Jurkat, Clone E6-1 (cell line): Measurements from ENCODE around the gene CRELD2.
A peak's percentile ranks its signal among the peaks of the same experiment; 100 is the strongest.

Experiments
- DNase-seq: peaks from one replicate; pipeline ENCODE4 v3.0.0-alpha.2; 2011; ENCODE audit warnings: low read depth, low spot score
- H3K4me3 ChIP-seq: 2 replicates; pipeline ENCODE4 v1.5.1; 2011; ENCODE audit warnings: mild to moderate bottlenecking, low read length, control low read depth, moderate library complexity

The CRELD2 gene

DNA sequence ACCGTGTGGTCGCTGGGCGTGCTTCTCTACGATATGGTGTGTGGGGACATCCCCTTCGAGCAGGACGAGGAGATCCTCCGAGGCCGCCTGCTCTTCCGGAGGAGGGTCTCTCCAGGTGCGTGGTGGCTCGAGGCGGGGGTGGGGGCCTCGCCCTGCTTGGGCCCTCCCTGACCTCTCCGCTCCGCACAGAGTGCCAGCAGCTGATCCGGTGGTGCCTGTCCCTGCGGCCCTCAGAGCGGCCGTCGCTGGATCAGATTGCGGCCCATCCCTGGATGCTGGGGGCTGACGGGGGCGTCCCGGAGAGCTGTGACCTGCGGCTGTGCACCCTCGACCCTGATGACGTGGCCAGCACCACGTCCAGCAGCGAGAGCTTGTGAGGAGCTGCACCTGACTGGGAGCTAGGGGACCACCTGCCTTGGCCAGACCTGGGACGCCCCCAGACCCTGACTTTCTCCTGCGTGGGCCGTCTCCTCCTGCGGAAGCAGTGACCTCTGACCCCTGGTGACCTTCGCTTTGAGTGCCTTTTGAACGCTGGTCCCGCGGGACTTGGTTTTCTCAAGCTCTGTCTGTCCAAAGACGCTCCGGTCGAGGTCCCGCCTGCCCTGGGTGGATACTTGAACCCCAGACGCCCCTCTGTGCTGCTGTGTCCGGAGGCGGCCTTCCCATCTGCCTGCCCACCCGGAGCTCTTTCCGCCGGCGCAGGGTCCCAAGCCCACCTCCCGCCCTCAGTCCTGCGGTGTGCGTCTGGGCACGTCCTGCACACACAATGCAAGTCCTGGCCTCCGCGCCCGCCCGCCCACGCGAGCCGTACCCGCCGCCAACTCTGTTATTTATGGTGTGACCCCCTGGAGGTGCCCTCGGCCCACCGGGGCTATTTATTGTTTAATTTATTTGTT is 44.6 kb downstream of the CRELD2 start:
- no peak for DNase-seq
- H3K4me3 ChIP-seq, result no peak overlapping the region

DNA sequence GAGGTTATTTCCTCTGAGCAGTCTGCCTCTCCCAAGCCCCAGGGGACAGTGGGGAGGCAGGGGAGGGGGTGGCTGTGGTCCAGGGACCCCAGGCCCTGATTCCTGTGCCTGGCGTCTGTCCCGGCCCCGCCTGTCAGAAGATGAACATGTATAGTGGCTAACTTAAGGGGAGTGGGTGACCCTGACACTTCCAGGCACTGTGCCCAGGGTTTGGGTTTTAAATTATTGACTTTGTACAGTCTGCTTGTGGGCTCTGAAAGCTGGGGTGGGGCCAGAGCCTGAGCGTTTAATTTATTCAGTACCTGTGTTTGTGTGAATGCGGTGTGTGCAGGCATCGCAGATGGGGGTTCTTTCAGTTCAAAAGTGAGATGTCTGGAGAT is 45.2 kb downstream of the CRELD2 start:
- peak; percentile 54 for DNase-seq
- no peak overlapping the region for H3K4me3 ChIP-seq

GRCh38 chr22:49964136-49965090 is 46.0 kb downstream of the CRELD2 start:
- no peak overlapping the region for H3K4me3 ChIP-seq
- peak; percentile 71 for DNase-seq

GRCh38 chr22:49965091-49966040 is 46.9 kb downstream of the CRELD2 start:
- H3K4me3 ChIP-seq, result no peak overlapping the region
- no peak for DNase-seq

- DNase-seq, result no peak
- no peak overlapping the region for H3K4me3 ChIP-seq
These were observed 47.8 kb downstream of the CRELD2 start for GRCh38 chr22:49966041-49966773.

DNA sequence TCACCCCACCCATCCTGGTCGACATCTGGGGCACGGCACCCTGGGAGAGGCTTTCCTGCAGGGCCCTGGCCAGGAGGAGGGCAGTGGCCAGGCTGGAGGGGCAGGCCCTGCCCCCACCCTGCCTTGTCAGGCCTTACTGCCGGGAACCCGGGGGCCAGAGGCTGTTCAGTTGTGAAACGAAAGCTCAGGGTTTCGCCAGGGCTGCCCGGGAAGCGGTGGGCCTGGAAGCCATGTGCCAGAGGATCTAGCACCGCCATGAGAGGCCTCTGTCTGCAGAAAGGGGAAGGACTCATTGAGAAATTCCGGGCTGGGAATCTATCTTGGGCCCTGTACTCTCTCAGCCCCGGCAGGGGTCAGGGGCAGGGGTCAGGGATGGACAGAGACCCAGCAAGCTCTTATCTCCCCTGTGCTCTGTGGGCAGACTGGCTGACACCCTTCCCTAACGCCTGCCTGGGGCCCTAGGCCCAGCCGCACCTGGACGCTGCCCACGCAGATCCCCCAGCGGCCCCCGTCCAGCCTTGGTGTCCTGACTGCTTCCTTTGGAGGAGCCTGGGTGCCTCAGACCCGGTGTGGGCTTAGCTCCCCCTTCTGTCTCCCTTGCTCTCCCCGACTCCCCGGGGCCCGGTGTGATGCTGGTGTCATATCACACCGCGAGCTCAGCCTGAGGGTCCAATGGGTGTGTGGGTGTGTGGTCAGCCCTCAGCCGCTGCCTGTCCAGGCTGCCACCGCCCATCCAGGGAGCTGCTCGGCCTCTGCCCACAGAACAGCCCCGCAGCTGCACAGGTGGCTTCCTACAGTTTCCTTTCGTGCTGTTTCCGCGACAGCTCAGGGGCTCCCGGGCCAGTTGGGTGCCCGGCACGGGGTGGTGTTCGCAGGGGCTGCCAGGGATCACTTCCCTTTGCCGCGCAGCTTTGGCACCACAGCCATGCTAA is 48.6 kb downstream of the CRELD2 start:
- H3K4me3 ChIP-seq, result no peak overlapping the region
- DNase-seq, result no peak

DNA sequence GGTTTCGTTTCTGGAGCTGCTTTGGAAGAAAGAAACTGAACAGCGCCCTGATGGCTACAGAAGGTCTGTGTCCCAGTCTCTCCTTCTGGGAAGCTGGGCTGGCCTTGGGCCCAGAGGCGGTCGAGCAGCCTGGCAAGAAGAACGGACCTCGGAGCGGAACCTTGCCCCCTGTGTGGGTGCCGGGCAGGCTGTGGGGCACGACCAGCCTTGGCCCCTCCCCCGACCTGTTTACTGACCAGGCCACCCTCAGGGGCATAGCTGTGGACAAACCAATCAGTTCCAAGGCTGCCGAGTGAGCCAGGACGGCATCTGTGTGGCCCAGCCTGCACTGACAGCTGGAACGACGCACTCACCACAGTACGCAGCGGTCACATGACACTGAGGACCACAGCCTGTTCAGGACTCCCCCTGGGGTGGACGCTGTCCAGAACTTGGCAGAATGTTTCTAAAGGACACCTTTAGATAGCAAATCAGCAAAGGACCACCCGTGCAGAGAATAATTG is 49.3 kb downstream of the CRELD2 start:
- H3K4me3 ChIP-seq, result no peak overlapping the region
- DNase-seq, result no peak

GRCh38 chr22:49968313-49968830 is 49.9 kb downstream of the CRELD2 start:
- DNase-seq, result no peak
- H3K4me3 ChIP-seq, result no peak overlapping the region

DNA sequence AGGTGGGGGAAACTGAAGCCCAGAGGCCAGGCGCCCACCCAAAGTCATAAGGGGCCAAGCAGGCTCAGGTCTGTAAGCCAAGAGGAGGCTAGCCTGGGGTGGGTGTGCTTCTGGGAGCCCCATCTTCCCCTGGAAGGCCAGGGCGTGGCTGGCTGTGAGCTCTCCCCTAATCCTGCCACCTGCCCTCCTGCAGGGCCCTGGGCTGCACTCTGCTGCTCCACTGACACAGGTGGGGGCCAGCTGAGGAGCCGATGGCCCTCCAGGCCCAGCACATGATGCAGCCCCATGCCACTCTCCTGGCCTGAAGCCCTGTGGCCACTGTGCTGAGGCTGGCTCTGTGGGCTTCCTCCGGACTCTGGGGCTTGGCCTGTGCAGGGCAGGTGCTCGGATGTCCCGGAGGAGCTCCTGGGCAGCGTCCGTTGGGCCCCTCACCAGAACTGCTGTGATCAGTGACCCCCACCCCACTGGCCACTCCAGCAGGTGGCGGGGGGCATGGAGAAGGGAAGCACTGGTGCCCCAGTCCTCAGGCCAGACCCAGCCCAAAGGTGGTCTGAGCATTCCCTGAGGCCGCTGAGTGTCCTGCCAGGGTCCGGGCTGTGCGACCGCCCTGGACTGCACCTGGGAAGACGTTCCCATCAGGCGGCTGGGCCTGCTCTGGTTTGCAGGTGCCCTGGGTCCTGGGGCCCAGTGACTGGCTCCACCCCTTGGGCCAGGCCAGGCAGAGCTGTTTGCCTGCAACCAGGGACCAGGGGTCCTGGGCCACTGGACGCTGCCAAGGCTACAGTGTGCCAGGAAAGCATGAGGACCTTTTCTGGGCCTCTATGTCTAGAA is 50.6 kb downstream of the CRELD2 start:
- no peak for DNase-seq
- no peak overlapping the region for H3K4me3 ChIP-seq

DNA sequence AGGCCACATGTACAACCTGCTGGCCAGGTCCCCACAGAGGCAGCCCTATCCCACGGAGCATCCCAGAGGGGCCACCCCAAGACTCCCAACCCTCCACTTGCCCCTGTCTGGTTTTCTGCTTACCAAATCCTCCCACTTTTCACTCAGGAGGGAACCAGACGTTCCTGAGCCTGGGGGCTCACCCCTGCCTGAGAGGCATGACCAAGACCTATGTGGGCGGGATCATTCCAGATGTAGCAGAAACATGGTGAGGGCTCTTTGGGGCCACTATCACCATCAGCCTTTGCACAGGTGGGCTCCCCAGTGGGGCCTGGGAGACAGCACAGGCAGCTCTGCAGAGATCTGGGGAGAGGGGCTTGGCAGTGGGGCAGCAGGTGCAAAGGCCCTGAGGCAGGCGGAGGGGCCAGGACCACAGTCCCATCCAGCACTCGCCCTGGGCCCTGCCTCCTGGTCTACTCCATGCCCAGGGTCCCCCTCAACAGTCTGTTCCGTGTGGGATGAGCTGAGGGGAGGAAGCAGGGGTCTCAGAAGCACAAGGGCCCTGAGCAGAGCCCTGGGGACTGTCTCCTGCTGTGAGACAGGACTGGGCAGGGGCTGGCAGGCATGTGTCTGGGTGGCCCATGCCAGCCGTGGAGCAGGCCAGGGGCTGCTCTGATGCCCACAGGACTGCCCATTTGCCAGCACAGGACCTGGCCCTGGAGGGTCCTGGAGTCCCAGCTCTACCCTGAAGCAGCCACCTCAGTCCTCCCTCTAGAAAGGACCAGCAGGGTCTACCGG is 51.5 kb downstream of the CRELD2 start:
- DNase-seq, result no peak
- no peak overlapping the region for H3K4me3 ChIP-seq

DNA sequence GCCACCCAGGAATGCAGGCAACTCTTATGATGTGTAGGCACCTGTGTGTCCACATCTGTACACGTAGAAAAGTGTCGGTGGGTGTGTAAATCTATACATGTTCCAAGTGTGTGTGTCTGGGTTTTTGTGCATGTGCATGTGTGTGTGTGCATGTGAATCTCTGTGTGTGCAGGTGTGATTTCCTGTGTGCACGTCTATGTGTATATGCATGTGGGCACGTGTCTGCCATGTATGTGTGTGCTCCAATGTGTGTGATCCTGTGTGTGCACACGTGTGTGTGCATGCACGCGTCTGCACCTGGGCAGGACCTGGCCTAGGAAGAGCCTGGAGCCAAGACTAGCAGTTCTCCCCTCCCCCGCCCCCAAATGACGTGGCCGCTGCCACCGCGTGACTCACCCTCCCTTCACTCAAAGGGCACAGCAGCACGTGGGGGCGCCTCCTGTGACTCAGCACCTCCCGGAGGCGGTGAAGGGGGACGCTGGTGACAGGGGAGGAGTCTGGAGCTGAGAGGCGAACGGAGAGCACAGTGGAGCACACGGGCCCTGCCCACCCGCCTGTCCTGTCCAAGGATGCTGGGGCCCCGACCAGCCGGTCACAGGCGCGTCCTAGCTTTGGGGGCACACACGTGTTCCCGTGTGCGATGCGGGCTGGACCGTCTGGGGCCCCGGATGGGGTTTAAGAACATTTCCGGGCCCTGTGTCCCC is 52.2 kb downstream of the CRELD2 start:
- DNase-seq, result peak; percentile 90

DNA sequence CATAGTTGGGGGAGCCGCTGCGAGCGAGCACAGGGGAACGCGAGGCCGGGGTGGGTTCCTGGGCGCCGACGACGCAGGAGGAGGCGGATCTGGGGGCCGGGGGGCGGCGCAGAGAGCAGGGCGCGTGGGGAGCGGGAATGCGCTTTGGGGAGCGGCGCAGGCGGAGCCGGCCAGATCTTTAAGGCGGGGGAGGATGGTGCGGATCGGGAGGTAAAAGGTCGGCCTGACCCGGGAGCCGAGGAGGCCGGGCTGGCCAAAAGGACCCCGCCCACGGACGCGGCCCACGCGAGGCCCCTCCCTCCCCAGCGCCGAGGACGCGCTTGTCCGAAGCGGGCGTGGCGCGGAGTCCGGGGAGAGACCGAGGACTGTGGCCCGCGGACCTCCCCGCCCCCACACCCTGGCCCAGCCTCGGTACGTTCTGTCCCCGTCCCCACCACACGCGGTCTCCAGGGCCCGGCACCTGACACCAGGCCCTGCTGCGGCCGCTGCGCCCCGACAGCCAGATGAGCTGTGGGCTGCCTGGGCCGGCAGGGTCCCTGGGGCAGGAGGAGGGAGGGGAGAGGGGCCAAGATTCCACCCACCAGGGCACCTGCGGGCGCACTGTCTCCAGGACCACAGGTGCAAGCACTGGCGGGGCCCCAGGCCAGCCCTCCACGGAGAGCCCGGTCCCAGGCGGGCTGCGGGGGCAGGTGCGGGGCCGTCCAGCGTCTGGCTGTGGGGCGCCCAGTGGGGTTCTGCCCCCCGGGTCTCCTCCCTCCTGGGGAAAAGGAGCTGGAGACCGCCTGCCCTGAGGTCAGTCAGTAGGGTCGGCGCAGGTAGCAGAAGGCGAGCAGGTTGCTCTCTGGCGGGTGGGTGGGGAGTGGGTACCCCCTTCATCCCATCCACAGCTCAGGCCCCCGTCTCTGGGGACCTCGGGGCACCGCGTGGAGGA is 53.1 kb downstream of the CRELD2 start:
- H3K4me3 ChIP-seq, result peak overlapping the region; percentile 45
- no peak for DNase-seq

More for the DNA sequence above, 52.2 kb downstream of the CRELD2 start:
- H3K4me3 ChIP-seq, result peak overlapping the region; percentile 45

- no peak overlapping the region for H3K4me3 ChIP-seq
- no peak for DNase-seq
These were observed 54.0 kb downstream of the CRELD2 start for GRCh38 chr22:49972163-49973017.
